Putamen (tissue), 1 donor: ENCODE data around the gene DCAF6.
A peak's percentile ranks its signal among the peaks of the same experiment; 100 is the strongest.

Experiments used
- DNase-seq: peaks from one replicate; pipeline ENCODE4 v3.0.0-alpha.2; 2016; ENCODE audit warnings: low spot score

Gene DCAF6

DNA sequence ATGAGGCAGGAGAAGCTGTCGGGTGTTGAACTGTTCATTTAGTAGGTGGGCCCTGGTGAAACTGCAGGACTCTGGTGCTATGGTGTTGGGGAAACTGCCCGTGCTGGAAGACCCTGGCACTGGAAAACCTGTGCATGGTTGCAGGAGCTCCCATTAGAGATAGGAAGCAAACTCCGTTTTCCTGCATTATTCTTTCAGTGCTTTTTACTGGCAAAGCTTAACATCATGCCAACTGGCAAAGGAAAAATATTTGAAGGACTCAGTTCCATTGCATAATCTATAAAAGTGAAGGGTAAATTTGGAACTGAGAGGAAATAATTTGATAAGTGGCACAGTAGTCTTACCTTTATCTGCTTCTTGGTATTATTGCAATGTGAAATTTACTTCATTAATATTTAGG lies 32.1 kb downstream of the DCAF6 start:
- no peak for DNase-seq

DNA sequence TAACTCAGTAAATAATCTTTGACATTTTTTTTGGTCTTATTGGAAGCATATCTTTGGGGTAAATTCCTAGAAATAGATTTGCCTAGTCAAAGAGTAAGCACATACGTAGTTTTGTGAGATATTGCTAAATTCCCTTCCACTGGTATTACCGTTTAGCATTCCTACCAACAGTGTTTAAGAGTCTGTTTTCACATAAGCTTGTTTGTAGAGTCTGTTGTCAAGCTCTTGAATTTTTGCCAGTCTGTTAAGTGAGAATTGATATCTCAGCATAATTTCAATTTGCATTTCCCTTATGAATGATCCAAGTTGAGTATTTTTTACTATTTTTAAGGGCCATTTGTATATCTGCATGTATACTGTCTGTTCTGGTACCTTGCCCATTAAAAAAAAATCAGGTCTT lies 37.3 kb downstream of the DCAF6 start:
- DNase-seq, result no peak

GRCh38 chr1:167974698-167975097 lies 38.2 kb downstream of the DCAF6 start:
- DNase-seq, result no peak

DNA sequence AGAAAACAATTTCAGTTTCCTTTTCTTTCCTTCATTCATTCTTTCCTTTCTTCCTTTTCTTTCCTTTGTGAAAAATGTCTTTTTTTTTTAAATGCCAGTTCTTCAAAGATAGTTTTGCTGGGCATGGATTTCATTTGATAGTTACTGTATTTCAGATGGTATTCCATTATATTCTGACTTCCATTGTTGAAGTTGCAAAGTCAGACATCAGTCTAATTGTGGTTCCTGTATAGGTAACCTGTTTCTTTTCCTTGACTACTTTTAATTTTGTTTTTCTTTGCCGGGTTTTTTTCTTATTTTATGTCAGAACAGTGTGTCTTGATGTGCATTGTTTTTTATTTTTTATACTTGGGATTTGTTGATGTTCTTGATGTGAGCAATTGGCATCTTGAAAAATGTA lies 40.8 kb downstream of the DCAF6 start:
- DNase-seq, result no peak

GRCh38 chr1:167981933-167982332 lies 45.5 kb downstream of the DCAF6 start:
- no peak for DNase-seq

- no peak for DNase-seq
These were observed 47.4 kb downstream of the DCAF6 start for GRCh38 chr1:167983797-167984420.

- DNase-seq, result no peak
These were observed 48.5 kb downstream of the DCAF6 start for GRCh38 chr1:167984886-167985489.

- no peak for DNase-seq
These were observed 50.7 kb downstream of the DCAF6 start for GRCh38 chr1:167987174-167987573.

- no peak for DNase-seq
These were observed 55.1 kb downstream of the DCAF6 start for GRCh38 chr1:167991546-167991945.

- DNase-seq, result no peak
These were observed 57.2 kb downstream of the DCAF6 start for GRCh38 chr1:167993720-167994119.

- no peak for DNase-seq
These were observed 58.1 kb downstream of the DCAF6 start for GRCh38 chr1:167994560-167994959.

GRCh38 chr1:167995038-167995437 lies 58.6 kb downstream of the DCAF6 start:
- DNase-seq, result no peak

DNA sequence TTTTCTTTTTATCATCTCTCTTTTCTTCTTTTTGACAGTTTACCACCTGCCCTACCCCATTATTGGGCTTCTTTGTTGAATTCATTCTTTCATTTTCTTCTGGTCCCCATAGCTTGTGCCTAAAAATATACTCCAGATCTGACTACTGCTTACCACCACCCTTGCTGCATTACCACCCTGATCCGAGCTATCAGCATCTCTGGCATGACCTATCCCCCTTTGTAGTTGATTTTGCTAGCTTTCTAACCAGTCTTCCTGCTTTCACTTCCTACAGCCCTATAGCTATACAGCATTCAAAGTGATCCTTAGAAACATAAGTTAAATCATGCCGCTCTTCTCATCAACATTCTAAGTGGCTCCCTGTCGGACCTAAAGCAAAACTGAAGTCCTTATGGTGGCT lies 59.8 kb downstream of the DCAF6 start:
- DNase-seq, result no peak

DNA sequence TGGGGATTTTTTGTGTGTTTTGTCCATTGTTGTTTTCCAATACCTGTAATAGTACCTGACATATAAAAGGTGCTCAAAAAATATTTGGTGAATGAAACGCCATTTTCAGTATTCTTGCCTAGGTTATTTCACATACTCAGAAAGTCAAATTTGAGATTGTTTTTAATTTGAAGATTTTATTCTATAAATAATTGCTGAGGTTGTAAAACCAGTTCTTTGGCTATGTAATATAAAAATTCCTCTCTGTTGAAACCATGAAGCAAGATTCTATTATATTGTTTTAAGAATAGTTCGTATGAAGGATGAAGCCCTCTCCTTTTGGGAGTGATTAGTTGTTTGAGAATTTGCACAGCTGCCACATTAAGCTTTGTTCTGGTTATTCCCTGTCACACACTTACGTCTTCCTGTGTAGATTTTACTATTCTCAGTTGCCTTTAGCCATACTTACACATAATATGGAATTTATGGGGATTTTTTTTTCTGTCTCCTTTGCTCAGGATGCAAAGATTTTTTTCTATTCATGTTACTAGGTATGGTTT lies 60.6 kb downstream of the DCAF6 start:
- no peak for DNase-seq

GRCh38 chr1:167999877-168000276 lies 63.4 kb downstream of the DCAF6 start:
- no peak for DNase-seq

DNA sequence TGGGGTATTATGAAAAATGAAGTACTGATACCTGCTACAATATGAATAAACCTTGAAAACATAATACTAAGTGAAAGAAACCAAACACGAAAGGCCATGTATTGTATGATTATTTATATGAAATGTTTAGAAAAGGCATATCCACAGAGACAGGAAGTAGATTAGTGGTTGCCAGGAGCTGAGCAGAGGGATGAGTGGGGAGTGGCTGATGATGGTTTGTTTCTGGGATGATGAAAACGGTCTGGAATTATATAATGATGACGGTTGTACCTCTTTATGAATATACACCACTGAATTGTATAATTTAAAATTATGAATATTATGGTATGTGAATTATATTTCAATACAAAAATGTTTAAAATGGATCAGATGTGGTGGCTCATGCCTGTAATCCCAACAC lies 64.2 kb downstream of the DCAF6 start:
- DNase-seq, result no peak

- DNase-seq, result no peak
These were observed 64.7 kb downstream of the DCAF6 start for GRCh38 chr1:168001213-168001612.

- peak; percentile 34 for DNase-seq
These were observed 68.0 kb downstream of the DCAF6 start for GRCh38 chr1:168004531-168004930.

GRCh38 chr1:168005529-168005928 lies 69.0 kb downstream of the DCAF6 start:
- DNase-seq, result peak; percentile 59

GRCh38 chr1:168007691-168008090 lies 71.2 kb downstream of the DCAF6 start:
- no peak for DNase-seq

- no peak for DNase-seq
These were observed 72.1 kb downstream of the DCAF6 start for GRCh38 chr1:168008595-168008994.

- DNase-seq, result no peak
These were observed 72.8 kb downstream of the DCAF6 start for GRCh38 chr1:168009322-168009721.

GRCh38 chr1:168019407-168019806 lies 82.9 kb downstream of the DCAF6 start:
- DNase-seq, result no peak

DNA sequence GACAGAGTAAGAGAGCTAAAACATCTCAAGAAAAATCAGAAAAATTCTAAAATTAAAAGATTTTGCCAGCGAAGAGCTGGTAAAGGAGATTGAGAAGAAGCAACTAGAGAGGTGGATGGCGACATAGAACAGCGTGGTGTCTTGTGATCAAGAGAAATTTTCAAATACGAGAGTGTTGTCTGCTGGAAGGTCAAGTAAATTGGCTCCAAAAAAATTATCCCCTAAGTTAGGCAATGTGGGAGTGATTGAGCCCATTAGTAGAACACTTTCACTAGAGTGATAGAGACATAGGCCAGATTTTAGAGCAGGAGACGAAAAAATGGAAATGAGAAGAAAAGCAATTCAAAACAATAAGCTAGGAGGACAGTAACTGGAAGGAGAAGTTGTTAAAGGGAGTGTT lies 94.7 kb downstream of the DCAF6 start:
- no peak for DNase-seq
